SK-N-SH (cell line): ENCODE data around the gene TMEM163.

ENCODE experiments used
- EP300 ChIP-seq, 2 experiments: IDR thresholded peaks; 2 replicates each; pipeline versions ENCODE4 v1.4.0 to v1.6.1; 2012; ENCODE audit warnings: borderline replicate concordance in 1 of 2, low read depth in 1 of 2, low read length in 1 of 2
- EZH2phosphoT487 ChIP-seq: fragments of 200-600 bp; sonication (generic); IDR thresholded peaks from 2 replicates; pipeline ENCODE4 v1.6.1; 2017; ENCODE audit warnings: low read depth, mixed run types, mild to moderate bottlenecking, antibody characterized with exemption, moderate library complexity, borderline replicate concordance
- FOXM1 ChIP-seq: IDR thresholded peaks from 2 replicates; pipeline ENCODE4 v1.4.0; 2012; ENCODE audit warnings: low read depth, mild to moderate bottlenecking
- POLR2AphosphoS5 ChIP-seq: IDR thresholded peaks from 2 replicates; pipeline ENCODE4 v1.6.1; 2012; ENCODE audit warnings: low read depth, low read length
- REST ChIP-seq: IDR thresholded peaks from 2 replicates; pipeline ENCODE4 v1.6.1; 2012; ENCODE audit warnings: mild to moderate bottlenecking, low read depth, low read length, moderate library complexity
- TF ChIP-seq, protein P1 (sequence below): fragments of 150-350 bp; IDR thresholded peaks from 2 replicates; pipeline ENCODE4 v1.6.1; 2017; ENCODE audit warnings: antibody characterized with exemption, low read length, low read depth, borderline replicate concordance

DNA sequence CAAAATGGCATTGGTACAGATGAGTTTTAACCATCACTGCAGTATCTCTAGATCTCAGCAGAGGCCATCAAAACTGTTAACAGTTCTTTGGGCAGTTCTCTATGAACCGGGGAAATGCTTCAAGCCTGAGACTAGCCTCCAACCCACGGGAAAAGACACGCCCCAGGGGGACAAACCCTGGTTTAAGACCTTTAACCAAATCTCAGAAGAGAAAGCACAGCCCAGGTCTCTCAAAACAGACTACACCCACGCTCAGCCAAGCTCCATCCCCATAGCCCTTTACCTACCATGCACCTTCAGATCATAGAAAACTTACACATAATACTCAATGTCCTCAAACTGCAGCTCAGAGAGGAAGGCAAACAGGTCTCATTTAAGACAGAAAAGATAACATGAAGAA, 78.3 kb downstream of the TMEM163 start:
- no peak for TF ChIP-seq REST
- no peak for TF ChIP-seq EZH2phosphoT487
- no peak for TF ChIP-seq EP300 (IDR thresholded peaks at IDR 0.05; ENCODE audit: borderline replicate concordance in 1 of 2, low read depth in 1 of 2, low read length in 1 of 2)
- TF ChIP-seq POLR2AphosphoS5, result no peak
- TF ChIP-seq, protein P1, sequence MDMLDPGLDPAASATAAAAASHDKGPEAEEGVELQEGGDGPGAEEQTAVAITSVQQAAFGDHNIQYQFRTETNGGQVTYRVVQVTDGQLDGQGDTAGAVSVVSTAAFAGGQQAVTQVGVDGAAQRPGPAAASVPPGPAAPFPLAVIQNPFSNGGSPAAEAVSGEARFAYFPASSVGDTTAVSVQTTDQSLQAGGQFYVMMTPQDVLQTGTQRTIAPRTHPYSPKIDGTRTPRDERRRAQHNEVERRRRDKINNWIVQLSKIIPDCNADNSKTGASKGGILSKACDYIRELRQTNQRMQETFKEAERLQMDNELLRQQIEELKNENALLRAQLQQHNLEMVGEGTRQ, result no peak
- no peak for TF ChIP-seq FOXM1
